Fibroblast of mammary gland (primary cell): Measurements from ENCODE around the gene TC2N.

ENCODE experiments used
- DNase-seq: peaks from one replicate; pipeline ENCODE4 v3.0.0-alpha.2; 2010; ENCODE audit warnings: low read depth
- H3K4me3 ChIP-seq: 2 replicates; pipeline ENCODE4 v1.5.1; 2011; ENCODE audit warnings: low read depth, mild to moderate bottlenecking, low read length, moderate library complexity; ENCODE audit not compliant: control insufficient read depth
- CTCF ChIP-seq: conservative IDR thresholded peaks from 2 replicates; pipeline ENCODE4 v1.5.1; 2011; ENCODE audit warnings: low read depth, low read length, inconsistent platforms; ENCODE audit not compliant: control insufficient read depth, insufficient read depth

TC2N gene

GRCh38 chr14:91862417-91862816, 4.9 kb downstream of the TC2N start:
- no peak for DNase-seq
- H3K4me3 ChIP-seq: no peak overlapping the region
- TF ChIP-seq CTCF: no peak

GRCh38 chr14:91861091-91861490, 6.2 kb downstream of the TC2N start:
- DNase-seq: no peak
- H3K4me3 ChIP-seq: no peak overlapping the region
- no peak for TF ChIP-seq CTCF

GRCh38 chr14:91860238-91860637, 7.1 kb downstream of the TC2N start:
- TF ChIP-seq CTCF: no peak
- DNase-seq: no peak
- H3K4me3 ChIP-seq: no peak overlapping the region

- peak; percentile 94 for DNase-seq
- no peak overlapping the region for H3K4me3 ChIP-seq
These were observed 8.6 kb downstream of the TC2N start for GRCh38 chr14:91858536-91859275.

GRCh38 chr14:91857614-91858013, 9.7 kb downstream of the TC2N start:
- DNase-seq: no peak
- no peak overlapping the region for H3K4me3 ChIP-seq
- TF ChIP-seq CTCF: no peak

More at GRCh38 chr14:91858536-91859275, 8.6 kb downstream of the TC2N start:
- peak; percentile 14 for TF ChIP-seq CTCF

GRCh38 chr14:91854327-91854934, 12.9 kb downstream of the TC2N start:
- TF ChIP-seq CTCF: no peak
- DNase-seq: no peak
- H3K4me3 ChIP-seq: no peak overlapping the region

GRCh38 chr14:91851563-91851962, 15.8 kb downstream of the TC2N start:
- DNase-seq: no peak
- no peak for TF ChIP-seq CTCF
- no peak overlapping the region for H3K4me3 ChIP-seq
